Body of pancreas (tissue), 4 donors: ENCODE results near the gene NCAPD3.

Source experiments
- POLR2A ChIP-seq, 3 donors: fragments of 450-650 bp; IDR thresholded peaks; one replicate each; pipeline ENCODE4 v1.6.1; 2016; ENCODE audit warnings: antibody characterized with exemption in 3 of 3, mild to moderate bottlenecking in 2 of 3
- TF ChIP-seq, protein P1 (sequence below), 7 experiments: fragments of 450-650 bp in 4 of 7; fragments of 200-600 bp in 3 of 7; sonication (generic) in 3 of 7; IDR thresholded peaks; one replicate each; pipeline ENCODE4 v1.5.1; 2016 to 2019; ENCODE audit warnings: antibody characterized with exemption in 7 of 7

- TF ChIP-seq, protein P1, sequence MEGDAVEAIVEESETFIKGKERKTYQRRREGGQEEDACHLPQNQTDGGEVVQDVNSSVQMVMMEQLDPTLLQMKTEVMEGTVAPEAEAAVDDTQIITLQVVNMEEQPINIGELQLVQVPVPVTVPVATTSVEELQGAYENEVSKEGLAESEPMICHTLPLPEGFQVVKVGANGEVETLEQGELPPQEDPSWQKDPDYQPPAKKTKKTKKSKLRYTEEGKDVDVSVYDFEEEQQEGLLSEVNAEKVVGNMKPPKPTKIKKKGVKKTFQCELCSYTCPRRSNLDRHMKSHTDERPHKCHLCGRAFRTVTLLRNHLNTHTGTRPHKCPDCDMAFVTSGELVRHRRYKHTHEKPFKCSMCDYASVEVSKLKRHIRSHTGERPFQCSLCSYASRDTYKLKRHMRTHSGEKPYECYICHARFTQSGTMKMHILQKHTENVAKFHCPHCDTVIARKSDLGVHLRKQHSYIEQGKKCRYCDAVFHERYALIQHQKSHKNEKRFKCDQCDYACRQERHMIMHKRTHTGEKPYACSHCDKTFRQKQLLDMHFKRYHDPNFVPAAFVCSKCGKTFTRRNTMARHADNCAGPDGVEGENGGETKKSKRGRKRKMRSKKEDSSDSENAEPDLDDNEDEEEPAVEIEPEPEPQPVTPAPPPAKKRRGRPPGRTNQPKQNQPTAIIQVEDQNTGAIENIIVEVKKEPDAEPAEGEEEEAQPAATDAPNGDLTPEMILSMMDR (IDR thresholded peaks at IDR 0.05) = no peak
- TF ChIP-seq POLR2A (IDR thresholded peaks at IDR 0.05) = no peak
Observed at GRCh38 chr11:134237557-134237922, 13.8 kb upstream of the NCAPD3 start.
